GM12801 (cell line): ENCODE measurements around the gene IGF2R.

Experiments used
- CTCF ChIP-seq: IDR thresholded peaks from one replicate; pipeline ENCODE4 v1.5.1; 2011; ENCODE audit warnings: control low read depth; ENCODE audit not compliant: insufficient read length; ENCODE audit errors: extremely low read depth

IGF2R gene

GRCh38 chr6:159978291-159979135, 9.6 kb downstream of the IGF2R start:
- no peak for TF ChIP-seq CTCF

- TF ChIP-seq CTCF = no peak
These were observed 10.4 kb downstream of the IGF2R start for GRCh38 chr6:159979136-159979874.

- no peak for TF ChIP-seq CTCF
These were observed 11.6 kb downstream of the IGF2R start for GRCh38 chr6:159980474-159980873.

- TF ChIP-seq CTCF = no peak
These were observed 12.2 kb downstream of the IGF2R start for GRCh38 chr6:159981071-159981402.

GRCh38 chr6:159981403-159982245, 12.7 kb downstream of the IGF2R start:
- TF ChIP-seq CTCF = no peak

GRCh38 chr6:159982731-159983506, 14.0 kb downstream of the IGF2R start:
- no peak for TF ChIP-seq CTCF
